HG02759 (cell line): ENCODE results near the gene NPC1.

Experiments used
- ATAC-seq: cut with Tn5 transposase; IDR thresholded peaks from one replicate; pipeline ENCODE4 v1.9.1; 2021; ENCODE audit warnings: mild to moderate bottlenecking, moderate library complexity; ENCODE audit not compliant: unreplicated experiment

The NPC1 gene

DNA sequence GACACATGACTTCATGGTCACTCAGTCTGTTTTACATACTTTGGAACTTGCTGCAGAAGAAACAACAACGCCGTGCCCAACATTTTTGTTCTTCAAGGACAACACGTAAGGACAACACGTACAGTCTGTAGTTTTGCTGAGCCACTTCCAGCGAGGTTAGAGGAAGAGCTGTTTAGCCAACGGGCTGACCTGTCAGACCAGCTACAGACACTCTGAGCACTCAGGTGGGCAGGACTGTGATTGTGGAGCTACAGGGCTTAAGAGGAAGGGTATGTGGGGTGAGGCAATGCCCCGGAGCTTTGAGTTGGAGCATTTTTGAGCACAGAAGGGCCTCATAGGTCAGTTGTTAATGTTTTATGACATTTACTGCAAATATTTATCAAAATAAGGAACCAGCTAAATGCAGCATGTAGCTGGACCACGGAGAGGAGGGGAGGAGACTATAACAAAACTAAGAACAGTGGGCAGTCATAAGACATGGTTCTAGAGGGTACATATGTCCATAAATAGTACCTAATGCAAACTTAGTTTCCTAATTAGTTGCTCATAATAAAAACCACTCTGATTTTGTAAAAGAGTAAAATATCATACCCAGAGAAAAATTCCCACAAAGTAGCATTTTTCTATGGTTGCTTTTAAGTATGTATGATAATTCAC lies 26.3 kb upstream of the NPC1 start:
- ATAC-seq: peak; percentile 55

DNA sequence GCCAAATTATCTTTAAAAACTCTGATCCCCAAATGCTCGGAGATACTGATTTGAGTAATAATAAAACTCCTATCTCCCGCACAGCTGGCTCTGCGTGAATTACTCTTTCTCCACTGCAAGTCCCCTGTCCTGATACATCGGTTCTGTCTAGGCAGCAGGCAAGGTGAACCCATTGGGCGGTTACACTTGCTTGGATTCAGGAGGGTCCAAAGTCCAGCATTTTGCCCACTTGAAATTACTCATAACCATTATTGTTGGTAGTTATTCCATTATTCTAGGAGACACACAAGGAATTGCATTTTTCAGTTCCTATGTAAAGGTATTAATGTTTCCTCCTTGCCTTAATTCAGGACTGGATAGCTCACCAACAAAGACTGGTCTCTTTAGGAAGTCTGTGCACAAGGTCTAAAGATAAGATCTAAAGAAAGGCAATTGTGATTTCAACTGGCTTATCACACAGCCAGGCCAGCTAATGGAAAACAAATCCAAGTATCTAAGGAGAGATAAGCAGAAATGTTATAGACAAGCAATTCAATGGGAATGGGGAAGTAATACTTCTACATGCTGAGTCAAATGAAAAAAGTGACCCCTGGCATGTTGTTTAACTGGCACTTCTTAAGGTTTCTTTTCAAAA lies 23.2 kb upstream of the NPC1 start:
- ATAC-seq: no peak

DNA sequence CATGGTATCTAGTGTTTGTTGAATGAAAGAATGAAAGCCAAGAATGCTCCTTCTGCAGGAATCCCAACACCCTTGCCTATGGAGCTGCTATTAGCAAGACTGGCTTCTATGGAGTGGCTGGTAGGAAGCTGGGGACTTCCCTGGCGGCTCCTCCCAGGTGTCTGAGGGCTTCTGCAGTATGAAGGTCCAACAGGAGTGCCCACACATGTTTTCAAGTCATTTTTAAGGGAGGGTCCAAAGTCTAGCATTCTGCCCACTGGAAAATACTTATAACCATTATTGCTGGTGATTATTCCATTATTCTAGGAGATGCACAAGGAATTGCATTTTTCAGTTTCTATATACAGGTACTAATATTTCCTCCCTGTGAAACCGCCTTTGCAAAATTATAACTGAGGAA lies 21.9 kb upstream of the NPC1 start:
- no peak for ATAC-seq

DNA sequence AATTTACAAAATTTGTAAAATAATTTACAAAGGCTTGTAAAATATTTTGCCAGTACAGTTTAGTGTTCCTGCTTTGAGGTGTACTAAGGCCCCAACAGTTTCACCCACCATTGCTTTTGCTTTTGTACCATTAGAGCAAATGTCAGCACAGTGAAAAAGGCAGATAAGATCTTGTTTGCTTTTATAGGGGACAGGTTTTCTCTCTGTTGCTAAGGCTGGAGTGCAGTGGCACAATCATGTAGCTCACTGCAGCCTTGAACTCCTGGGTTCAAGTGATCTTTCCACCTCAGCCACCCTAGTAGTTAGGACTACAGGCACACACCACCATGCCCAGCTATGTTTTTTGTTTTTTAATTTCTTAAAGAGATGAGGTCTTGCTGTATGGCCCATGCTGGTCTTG lies 19.6 kb upstream of the NPC1 start:
- no peak for ATAC-seq

DNA sequence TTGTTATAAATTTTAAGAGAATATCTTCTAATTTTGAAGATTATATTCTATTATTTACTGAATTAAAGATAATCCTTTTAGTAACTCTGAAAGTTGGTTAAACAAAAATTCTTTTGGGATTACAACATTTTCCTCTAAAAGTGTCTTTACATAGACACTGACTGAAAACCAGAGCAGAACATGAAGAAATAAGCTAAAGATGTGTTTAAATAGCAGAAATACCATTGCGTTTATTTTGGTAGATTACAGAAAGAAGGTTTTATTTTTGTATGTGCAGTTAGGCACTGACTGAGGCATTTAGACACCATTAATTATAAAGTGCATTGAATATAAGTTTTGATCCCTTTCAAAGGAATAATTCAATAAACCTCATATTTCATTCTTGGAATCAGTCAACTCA lies 13.5 kb upstream of the NPC1 start:
- ATAC-seq: no peak

DNA sequence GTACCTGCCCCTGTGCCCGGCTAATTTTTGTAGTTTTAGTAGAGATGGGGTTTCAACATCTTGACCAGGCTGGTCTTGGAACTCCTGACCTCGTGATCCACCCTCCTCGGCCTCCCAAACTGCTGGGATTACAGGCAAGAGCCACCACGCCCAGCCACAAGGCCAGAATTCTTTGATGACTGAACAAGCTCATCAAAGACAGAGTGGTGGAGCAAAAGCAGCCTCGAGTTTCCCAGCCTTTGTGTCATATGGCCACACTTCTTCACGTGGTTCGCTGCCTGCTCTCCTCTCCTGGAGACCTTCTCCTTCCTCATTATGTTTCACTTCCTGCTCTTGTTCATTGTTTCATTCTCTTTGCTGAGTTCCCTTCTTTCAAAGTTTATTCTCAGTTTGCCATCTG lies 9.9 kb upstream of the NPC1 start:
- ATAC-seq: no peak

DNA sequence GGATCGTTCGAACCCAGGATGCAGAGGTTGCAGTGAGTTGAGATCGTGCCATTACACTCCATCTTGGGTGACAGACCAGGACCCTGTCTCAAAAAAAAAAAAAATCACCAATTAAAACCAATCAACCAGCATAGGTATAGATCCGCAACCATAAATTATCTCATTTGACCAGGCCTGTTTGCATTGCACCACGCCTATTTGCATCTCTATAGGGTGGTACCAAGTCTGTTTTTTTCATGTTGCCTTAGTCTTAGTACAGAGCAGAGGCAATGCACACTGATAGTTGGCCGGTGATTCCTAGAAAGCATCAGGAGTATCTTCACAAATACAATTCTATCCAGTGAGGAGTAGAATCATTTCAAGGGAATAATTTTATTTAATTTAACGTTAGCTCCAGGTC lies 9.3 kb upstream of the NPC1 start:
- ATAC-seq: no peak

DNA sequence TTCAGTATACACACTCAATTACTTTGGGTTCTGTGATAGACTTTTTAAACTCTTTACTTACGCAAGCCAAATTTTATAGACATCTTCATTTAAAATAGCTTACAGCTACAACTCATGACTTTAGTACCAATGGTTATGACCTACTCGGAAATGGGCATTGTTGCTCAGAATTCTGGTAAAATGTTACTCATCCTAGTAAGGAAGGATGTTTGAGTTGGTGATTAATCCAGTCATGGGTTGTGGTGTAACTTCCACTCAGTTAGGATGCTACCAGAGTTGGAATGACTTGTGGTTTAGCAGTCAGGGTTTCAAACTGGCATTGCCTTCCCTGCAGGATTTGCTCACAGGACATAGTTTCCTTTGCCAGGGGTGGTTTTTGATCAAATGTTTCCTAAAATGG lies 7.4 kb upstream of the NPC1 start:
- no peak for ATAC-seq

DNA sequence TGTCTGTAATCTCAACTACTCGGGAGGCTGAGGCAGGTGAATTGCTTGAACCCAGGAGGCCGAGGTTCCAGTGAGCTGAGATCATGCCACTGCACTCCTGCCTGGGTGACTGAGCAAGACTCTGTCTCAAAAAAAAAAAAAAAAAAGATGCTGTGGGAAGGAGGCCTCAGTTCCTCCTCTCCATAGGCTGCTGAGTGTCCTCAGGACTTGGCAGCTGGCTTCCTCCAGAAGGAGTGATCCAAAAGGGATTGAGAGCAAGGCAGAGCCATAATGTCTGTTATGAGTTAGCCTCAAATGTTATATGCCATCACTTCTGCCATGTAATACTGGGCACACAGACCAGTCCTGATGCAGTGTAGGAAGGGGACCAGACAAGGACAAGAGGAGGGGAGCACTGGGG lies 6.6 kb upstream of the NPC1 start:
- no peak for ATAC-seq

DNA sequence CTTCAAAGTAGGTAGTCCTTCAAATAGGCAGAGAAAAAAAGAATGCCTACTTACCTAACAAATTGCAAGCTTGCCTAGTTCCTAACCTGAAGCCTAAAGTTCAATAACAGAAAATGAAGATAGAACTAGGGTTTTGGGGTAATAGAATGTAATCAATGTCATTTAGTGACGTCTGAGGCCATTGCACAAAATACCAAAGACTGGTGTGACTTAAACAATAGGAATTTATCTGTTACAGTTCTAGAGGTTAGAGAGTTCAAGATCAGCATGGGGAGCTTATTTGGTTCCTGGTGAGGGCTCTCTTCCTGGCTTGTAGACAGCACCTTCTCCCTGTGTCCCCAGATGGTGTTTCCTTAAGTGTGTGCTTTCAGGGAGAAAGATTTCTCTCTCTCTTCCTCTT lies 4.7 kb upstream of the NPC1 start:
- ATAC-seq: no peak

DNA sequence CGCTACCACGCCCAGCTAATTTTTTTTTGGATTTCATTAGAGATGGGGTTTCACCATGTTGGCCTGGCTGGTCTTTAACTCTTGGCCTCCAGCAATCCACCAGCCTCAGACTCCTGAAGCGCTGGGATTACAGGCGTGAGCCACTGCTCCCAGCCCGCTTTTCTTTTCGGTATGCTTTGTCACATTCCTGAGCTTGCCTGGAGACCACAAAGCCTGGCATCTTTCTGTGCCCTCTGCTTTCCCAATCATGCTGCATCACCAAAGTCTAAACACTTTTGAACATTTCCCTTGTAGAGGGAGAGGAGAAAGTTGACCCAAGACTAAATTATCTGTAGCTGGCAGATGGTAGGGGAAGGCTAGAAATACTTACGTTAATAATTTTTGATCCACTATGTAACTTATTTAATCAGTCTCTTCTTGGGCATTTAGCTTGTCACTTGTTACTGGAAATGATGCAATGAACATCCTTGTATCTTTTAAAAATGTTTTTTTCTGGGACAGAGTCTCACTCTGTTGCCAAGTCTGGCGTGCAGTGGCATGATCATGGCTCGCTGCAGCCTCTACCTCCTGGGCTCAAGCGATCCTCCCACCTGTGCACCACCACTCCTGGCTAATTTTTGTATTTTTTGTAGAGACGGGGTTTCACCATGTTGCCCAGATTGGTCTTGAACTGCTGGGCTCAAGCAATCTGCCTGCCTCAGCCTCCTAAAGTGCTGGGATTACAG lies 2.7 kb upstream of the NPC1 start:
- no peak for ATAC-seq

DNA sequence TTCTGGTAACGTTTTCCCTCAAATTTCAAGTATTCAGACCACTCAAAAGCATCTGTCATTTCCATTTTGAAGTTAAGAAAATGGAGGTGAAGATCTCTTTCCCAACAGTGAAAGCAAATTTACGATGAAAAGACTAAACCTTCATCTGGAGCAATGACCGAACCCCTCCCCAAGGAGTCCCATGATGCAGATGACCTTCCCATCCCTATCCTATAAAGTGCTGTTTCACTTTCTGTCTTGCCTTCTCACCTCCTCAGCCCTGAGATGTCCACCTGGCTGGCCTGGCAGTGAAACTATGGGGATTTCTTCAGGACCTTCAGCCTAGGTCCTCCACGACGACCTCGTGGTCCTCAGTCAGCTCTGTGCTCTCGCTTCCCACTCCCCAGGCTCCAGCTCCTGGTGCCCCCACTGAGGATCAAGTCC lies 925 bp upstream of the NPC1 start:
- no peak for ATAC-seq

DNA sequence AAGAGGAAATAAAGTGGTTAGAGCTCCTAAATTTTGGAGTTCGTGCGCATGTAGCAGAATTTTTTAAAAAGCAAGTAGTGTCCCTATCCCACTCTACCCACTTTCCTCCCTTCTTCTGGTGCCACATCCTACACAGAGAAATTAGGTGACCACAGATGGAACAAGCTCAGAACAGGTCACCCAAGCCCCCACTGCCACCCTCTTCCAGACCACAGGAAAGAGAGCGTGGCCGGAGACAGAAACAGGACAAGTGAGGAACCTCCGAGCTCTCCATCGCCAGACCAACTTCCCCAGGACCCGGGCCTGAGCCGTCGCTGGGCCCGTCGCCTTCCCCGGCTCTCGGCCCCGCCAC lies 433 bp downstream of the NPC1 start:
- peak; percentile 20 for ATAC-seq

DNA sequence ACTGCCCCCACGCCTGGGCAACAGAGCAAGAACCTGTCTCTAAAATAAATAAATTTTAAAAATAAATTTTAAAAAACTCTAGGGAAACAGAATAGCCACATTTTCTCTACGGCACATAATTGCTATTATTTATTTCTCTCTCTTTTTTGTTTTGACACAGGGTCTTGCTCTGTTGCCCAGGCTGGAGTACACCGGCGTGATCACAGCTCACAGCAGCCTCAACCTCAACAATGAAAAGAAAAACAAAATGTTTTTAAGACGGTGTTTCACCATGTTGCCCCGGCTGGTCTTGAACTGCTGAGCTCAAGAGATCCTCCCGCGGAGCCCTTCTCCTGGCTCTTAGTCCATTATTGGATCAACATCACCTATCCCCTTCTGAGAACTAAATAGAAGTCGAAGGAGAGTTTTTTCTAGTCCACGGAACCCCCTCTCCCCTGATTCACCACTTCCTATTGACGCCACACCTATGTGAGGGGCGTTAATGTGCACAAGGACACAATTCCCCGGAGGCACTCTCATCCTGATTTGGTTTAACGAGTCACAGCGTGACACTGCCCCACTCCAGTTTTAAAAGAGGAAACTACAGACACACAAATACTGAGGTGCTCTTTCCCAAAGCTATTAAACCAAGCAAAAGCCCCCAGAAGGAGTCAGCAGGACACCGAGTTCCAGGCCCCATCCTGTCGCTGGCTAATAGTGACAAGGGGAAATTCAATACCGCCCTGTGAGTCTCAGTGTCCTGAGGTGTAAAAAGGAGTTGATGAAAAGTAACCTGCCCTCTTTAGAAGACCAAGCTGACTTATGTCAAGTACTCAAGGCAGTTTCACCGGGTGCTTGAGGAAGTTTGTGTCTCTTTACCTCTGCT lies 1.1 kb downstream of the NPC1 start:
- ATAC-seq: no peak

DNA sequence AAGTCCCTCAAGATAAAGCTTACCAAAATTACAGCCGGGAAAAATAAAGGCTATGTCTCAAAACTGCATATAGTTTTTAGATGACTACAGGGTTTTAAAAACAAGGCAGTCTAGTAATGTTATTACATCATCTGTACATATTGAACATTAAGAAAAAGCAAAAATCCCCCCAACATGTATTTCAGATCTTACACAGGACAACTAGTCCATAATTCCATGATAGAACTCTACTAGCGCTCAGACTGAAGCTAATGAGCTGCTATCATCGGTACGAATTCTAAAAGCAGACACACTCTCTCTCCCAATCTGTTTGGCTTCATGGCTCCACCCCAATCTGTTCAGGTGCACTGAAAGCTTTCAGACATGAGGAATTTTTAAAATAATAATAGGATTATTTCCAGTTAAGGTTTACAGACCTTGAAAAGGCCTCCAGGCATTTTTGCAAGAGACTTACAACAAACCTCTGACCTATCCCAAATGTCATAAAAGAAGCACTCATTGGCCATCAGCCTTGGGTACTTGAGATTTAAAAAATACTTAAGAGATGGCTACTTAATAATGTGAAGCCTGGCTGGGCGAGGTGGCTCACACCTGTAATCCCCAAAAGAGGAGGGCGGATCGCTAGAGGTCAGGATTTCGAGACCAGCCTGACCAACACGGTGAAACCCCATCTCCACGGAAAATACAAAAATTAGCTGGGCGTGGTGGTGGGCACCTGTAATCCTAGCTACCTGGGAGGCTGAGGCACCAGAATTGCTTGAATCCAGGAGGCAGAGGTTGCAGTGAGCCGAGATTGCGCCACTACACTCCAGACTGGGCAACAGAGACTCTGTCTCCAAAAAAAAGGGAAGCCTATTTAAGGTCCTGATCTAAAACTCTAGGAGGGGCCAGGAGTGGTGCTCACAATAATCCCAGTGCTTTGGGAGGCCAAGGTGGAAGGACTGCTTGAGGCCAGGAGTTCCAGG lies 2.0 kb downstream of the NPC1 start:
- ATAC-seq: no peak

DNA sequence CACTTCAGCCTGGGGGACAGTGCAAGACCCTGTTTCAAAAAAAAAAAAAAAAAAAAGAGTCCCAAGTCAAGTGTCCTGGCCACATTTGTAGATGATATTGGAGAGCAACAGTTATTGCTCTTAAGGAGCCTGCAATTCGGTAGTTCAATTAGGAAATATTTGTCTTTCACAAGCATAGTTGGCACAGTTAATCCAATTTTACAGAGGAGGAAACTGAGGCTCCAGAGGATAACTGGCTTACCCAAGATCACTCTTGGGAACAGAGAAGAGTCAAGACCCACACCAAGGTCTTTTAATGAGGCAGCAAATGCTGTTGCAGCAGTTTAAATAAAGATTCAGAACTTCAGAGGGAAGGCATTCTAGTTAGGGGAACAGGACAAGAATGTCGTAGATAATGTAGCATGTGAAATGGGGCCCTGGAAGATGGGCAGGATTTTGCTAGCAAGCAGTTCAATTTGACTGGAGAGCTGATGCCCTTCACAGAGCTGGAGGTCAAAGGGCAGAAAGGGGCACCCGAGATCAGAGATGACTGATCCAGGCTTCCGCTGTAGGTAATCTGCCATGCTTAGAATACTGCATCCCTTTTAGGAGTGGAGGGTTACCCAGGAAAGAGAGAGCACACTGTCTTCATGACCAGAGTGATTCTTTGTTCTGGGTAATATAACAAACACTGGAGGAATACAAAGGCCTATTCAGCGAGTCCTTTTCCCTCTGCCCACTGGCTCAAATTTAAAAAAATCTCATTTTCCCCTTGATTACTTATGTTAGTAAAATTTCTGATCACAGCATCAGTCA lies 3.0 kb downstream of the NPC1 start:
- no peak for ATAC-seq

DNA sequence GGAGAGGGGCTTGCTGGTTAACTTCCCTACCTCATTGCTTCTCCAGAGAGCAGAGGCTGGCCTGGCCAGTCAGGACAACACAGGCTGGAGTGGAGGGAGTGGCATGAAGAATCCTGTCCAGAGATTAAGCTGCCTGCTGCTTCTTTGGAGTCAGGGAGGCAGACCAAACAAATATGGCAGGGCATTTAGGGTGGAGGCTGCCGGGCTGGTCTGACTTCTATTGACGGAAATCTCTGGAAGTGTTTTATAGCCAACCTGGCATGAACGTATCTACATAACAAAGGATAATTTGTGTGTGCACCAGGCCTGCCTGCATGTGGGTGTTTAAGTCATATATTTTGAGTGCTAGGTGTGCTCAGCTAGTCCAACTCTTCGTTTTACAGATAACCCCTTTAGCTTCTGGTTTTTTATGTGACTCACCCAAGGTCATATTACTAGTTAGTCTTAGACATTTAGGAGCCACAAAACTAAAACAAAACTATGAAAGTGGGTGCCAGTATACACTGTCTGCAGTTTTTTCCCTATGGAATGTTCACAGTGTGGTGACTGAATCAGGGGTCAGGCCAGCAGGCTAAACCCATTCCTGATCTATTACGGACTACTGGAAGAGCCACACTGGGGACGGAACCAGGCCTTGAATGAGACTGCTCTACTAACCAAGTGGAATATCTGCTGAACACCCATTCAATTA lies 5.5 kb downstream of the NPC1 start:
- no peak for ATAC-seq

DNA sequence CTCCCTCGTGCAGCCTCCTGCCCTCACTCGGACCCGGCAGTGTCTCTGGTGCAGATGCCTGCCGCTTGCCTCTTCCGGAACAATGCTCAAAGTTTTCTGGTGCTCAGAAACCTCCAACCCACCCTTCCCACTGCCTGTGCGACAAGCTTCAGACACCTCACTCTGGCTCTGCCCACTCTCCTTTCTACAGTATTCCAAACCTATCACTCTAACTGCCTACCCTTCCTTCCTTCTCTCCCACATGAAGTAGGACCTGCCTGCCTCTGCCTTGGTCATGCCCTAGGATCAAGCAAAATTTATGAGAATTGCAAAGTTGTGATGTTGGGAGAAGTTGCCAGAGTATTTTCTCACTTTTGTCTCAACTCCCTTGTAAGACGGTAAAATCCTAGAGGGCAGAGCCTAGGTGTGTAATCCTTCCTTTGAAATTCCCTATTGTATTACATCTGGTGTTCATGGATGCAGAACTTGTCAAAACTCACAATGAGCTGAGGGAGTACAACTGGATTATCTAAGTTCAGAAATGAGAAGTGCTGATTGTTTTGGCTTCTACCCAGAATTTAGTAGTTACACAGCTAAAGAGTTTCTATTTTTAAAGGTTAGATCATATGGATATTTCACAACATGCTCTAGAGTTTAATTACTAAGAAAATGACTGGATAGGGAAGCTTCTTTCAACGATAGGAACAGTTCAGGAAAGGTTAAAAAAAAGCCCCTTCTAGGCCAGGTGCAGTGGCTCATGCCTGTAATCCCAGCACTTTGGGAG lies 7.2 kb downstream of the NPC1 start:
- ATAC-seq: no peak
